HG02623 (cell line): ENCODE results near the gene PMPCA.

ENCODE experiments used
- ATAC-seq: cut with Tn5 transposase; IDR thresholded peaks from one replicate; pipeline ENCODE4 v1.9.1; 2021; ENCODE audit warnings: moderate library complexity; ENCODE audit not compliant: unreplicated experiment

Gene PMPCA

GRCh38 chr9:136433043-136433715 is 22.7 kb downstream of the PMPCA start:
- no peak for ATAC-seq

GRCh38 chr9:136433849-136434579 is 23.6 kb downstream of the PMPCA start:
- no peak for ATAC-seq

GRCh38 chr9:136434580-136435169 is 24.2 kb downstream of the PMPCA start:
- ATAC-seq = no peak

DNA sequence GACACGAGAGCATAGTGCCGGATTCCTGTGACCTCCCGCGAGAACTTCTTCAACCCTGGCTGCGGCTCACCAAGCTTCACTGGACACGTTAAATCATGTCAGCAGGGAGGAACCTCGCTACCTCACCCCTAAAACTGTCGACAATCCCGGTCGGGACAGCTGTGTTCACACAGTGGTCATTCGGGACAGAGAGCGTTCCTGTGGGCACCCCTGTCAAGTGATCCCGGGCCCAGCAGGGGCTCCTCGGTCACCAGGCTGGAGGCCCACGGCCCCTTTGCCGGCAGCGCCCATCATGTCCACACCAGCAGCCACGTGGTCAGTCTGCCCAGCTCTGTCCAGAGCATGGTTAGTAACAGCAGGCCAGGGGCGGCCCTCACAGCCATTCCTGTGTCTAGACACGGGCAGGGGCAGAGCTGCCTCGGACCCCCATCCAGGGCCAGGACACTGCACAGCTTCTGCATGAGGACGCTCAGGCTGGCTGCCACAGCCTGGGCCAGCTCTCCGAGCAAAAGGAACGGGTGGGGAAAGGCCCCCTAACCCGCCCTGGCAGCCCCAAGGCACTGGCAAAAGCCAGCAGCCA is 25.7 kb downstream of the PMPCA start:
- no peak for ATAC-seq

DNA sequence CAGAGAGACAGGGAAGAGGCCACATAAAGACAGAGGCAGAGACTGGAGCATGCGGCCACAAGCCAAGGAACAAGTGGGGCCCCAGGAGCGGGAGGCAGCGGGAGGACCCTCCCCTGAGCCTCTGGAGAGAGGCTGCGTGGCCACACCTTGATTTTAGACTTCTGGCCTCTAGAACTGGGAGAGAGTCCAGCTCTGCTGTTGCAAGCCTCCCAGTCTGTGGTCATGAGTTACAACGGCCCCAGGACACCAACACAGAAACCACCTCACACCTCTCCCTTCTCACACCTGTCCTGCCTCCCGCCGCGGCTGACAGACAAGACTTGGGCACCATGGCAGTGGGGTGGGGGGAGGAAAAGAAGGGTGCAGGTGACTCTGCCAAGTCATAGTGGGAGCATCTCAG is 27.0 kb downstream of the PMPCA start:
- no peak for ATAC-seq

- ATAC-seq = no peak
Observed at GRCh38 chr9:136437839-136438547, 27.5 kb downstream of the PMPCA start.

DNA sequence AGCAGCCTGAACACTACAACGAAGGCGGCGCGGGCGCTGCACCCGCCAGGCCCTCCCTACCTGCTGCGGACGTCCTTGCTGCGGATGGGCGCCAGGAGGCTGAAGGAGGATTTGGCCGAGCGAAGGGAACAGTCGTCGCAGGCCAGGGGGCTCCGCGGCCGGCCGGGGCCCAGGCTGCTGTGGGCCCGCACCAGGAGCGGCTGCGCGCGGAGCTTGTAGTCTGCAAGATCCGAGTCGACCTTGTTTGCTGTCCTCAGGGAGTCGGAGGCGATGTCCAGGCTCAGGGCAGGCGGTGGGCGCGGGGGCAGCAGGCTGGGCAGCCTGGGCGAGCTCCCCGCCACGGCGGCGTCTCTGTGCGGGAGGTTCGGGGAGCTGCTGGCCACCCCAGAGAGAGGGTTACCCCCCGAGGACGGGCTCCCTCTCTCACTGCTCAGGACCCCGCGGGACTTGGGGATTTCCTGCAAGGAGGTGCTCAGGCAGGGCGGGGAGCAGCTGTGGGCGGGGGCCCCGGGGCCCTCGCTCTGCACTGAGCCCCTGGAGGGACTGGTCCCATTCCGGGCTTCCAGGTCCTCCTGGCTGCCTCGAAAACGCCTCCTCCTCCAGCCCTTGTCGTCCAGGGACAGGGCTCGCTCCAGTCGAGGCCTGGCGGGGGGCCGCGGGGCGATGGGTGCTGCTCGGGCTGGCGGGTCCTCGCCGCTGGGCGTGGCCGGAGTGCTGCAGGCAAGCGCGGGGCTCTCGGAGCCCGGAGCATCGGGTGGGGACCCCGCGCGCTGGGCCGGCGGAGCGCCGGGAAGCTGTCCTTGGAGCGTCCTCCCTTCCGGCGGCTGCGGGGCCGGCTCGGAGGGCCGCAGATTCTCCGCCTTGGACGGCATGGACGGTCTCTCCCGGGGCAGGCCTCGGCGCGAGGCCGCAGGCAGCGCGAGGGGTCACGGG is 28.4 kb downstream of the PMPCA start:
- peak; percentile 47 for ATAC-seq

DNA sequence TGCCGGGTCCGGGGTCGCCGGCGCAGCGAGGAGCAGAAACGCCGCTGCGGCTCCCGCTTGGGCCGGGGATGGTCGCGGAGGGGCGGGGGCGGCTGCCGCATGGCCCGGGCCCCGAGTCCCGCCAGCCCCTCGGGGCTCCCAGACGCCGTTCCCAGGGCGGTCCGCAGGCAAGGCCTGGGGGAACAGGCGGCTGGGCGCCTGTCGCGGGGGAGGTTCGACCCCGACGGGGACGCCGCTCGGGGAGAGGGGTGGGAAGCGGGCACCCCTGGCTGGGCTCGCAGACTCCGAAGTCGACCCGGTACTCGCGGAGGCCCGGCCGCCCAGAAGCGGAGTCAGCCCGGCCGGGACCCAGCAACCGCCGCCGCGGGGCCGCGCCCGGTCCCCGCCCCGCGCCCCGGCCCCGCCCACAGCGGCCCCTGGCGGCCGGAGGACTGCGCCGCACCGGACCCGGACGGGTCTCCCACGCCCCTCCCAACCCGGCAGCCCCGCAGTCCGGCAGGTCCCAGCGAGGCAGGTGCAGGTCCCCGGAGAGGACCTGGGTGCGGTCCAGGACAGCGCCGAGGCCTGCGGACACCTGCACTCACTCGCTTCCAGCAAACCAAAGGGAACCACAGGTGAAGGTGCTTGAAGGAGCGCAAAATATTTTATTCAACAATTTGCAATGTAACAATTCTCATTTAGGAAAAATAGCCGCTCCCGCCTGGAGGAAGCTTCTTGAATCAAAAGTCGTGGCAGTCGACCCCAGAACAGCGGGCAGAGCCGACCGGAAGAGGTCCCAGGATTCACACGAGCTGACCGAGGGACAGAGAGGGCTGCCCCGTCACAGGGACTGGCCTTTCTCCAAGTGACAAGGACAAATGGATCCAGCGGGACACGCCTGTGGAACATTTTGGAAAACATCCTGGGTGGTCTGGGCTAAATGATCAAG is 29.3 kb downstream of the PMPCA start, which contains the start of gene INPP5E:
Gene INPP5E, minus strand, starts transcription at position 365 of the 928 bp plus-strand sequence. CDS start 426 bp downstream, outside the sequence.
- ATAC-seq = peak; percentile 59

- ATAC-seq = no peak
Observed at GRCh38 chr9:136441191-136441680, 30.8 kb downstream of the PMPCA start.

GRCh38 chr9:136441681-136442245 is 31.3 kb downstream of the PMPCA start:
- no peak for ATAC-seq

GRCh38 chr9:136442265-136442664 is 31.8 kb downstream of the PMPCA start:
- ATAC-seq = no peak

DNA sequence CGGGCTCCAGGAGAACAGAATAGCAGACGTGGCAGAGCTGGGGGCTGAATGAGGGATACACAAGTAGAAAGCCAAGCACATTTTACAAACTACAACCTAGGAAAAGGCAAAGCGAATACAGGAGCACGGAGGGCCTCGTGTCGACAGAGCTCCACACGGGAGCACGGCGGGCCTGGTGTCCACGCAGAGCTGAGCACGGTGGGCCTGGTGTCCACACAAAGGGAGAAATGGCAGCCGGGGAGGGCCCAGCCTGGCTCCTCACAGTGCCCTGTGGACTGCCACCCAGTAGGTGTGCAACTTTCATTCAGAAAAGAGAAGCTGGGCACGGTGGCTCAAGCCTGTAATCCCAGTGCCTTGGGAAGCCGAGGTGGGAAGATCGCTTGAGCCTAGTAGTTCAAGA is 32.6 kb downstream of the PMPCA start:
- ATAC-seq = no peak

DNA sequence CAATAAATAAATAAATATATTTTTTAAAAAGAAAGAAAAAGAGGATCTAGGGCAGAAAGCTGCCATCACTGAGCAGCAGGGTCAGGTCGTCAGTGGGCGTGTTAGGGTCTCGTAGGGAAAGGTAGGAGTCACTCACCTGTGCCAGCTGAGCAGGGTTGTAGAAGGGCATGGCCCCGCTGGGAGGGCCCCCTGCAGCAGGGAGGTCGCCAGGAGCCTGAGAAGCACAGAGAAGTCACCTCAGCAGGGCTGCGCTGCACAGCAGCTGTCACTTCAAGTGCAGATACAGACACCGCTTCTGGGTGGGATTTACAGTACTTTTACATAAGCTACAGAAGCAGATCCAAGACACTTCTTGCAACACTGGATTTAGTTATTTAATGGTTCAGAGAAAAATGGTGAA is 33.2 kb downstream of the PMPCA start:
- ATAC-seq = no peak

DNA sequence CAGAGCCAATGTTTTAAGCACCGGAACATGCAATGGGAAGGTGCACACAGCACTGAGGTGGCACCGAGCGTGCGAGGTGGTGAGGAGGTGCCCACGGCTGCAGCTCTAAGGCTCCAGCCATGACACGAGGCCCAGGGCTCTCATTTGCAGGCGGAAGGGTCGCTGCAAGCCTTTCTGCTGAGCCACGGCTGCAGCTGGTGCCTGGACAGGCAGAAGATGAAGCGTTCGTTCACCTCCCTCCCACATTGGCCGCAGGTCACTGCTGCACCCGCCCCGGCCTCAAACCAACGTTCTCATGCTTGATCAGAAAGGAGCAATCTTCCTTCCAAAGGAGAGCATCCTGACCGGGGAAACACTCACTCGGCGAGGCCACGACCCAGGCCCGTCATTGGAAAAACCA is 33.6 kb downstream of the PMPCA start:
- no peak for ATAC-seq

DNA sequence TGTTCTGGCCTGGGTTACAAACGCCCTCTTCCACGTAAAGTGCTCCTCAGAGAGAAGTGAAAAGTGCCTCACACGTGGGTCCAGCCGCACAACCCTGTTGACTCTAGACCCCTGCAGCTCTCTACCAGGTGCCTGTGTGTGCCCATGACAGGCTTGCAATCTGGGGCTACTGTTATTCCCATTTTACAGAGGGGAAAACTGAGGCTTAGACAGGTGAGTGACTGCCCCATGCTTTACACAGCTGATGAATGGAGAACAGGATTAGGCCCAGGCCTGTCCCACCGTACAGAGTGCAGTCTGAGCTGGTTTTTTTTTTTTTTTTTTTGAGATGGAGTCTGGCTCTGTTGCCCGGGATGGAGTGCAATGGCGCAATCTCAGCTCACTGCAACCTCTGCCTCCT is 35.3 kb downstream of the PMPCA start:
- no peak for ATAC-seq

GRCh38 chr9:136447173-136447778 is 36.8 kb downstream of the PMPCA start:
- ATAC-seq = no peak

GRCh38 chr9:136448655-136449054 is 38.2 kb downstream of the PMPCA start:
- ATAC-seq = no peak
